NCI-H345 (cell line): ENCODE data around the gene IL2RG.

Source experiments
- DNase-seq: peaks from one replicate; lab custom pipeline; 2025; lab: John Stamatoyannopoulos, UW

IL2RG gene

DNA sequence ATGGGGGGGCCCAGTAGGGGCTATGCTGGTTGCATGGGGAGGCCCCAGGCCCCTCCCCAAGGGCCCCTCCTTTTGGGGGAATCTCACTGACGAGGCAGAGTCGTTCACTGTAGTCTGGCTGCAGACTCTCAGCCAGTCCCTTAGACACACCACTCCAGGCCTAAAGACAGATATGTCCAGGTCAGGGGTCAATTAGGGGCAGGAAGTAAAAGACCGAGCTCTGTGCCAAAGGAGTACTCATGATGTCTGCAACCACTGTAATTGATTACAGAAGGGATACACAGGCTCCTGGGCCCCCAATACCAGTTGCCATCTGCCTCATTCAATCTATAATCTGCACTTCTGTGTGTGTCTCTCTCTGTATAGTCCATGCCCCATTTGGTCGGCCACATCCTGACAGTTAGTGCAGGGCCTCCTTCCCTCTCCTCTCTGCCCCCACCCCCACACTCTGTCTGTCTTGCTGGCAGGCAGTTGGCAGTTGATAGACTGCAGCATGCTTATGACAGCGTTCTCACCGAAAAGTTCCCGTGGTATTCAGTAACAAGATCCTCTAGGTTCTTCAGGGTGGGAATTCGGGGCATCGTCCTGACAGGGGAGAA, 3.5 kb downstream of the IL2RG start:
- DNase-seq, result no peak

GRCh38 chrX:71107245-71107644, 4.1 kb downstream of the IL2RG start:
- no peak for DNase-seq

GRCh38 chrX:71106427-71106826, 5.0 kb downstream of the IL2RG start, which contains the start of gene CXorf65:
Gene CXorf65, minus strand, starts transcription at chrX:71106740. Its CDS starts 184 bp downstream, at chrX:71106556.
- DNase-seq, result no peak

DNA sequence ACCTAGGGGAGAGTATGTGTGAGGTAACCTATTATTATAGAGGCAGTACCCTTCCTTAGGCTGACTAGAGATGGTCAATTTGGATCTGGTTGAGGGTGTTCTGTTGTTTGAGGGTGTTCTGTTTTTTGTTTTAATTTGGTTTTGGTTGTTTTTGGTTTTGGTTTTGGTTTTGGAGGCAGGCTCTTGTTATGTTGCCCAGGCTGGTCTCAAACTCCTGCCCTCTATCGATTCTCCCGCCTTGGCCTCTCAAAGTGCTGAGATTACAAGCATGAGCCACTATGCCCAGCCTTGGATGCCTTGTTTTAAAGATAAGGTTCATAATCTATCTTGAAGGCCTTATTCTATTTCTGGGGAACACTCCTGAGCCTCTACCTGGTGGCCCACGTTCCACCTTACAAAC, 5.7 kb downstream of the IL2RG start:
- DNase-seq, result no peak

- DNase-seq, result no peak
These were observed 8.0 kb downstream of the IL2RG start for GRCh38 chrX:71103110-71103983.

- no peak for DNase-seq
These were observed 9.1 kb downstream of the IL2RG start for GRCh38 chrX:71102292-71102691.

GRCh38 chrX:71100581-71101505, 10.5 kb downstream of the IL2RG start:
- DNase-seq, result no peak

DNA sequence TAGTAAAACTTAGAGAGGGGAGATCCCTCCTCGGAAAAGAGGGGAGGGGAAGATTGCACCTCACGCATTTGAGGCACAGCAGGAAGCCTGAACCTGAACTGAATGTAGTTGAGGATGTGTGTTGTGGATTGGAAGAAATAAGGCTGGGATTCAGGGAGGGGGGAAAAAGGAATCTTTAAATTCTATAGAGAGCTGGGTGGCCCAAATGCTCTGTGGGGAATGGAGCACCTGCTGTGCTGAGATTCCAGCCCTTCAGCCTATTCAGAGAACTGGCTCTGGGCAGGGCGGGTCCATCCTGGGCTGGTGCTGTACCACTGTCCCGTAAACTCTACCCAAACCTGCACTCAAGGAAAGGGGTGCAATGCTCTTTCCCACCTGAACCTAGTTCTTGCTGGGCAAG, 11.6 kb downstream of the IL2RG start:
- DNase-seq, result no peak

- no peak for DNase-seq
These were observed 12.3 kb downstream of the IL2RG start for GRCh38 chrX:71098951-71099506.

DNA sequence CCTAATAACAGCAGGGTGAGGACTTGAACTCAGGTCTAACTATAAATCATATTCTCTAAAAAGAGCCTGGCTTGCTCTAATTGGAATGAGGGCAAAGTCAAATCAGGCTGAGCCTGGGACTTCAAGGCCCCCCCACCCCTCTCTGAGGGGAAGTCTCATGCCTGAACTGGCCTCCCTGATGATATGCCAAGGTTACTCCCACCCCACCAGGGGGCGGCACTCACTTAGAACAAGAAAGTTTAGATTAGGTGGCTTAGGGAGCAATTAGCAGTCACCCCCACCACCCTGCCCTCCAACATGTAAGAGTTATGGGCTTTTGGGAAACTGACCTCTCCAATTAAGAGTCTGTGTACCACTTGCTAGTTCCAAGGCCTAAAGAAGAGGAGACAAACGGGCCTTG, 13.1 kb downstream of the IL2RG start:
- DNase-seq, result no peak

- no peak for DNase-seq
These were observed 14.7 kb downstream of the IL2RG start for GRCh38 chrX:71096760-71097032.

GRCh38 chrX:71095981-71096759, 15.2 kb downstream of the IL2RG start:
- DNase-seq, result peak; percentile 72

DNA sequence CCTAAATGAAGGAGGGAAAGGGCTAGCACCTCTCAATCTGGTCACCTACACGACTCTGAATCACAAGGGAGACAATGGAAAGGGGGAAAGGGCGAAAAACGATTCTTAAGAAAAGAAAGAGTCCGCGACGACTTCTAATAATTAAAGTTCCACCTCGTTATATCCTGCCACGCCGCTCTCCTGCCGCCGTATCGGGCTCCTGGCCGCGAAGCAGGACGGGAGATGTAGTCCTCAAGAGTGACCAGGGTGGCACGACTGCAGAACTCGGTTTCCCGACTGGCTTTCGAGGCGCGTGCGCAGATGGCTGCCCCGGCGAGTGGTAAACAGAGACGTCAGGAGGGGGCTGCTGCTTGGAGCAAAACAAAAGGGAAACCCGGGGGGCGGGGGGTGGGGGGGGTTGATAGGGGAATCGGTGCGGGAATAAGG, 15.8 kb downstream of the IL2RG start, which contains the start of gene FOXO4:
TSS of gene FOXO4 (plus strand) at position 297 of the 426 bp plus-strand sequence. CDS start 678 bp downstream, outside the sequence.
- DNase-seq, result peak; percentile 91

DNA sequence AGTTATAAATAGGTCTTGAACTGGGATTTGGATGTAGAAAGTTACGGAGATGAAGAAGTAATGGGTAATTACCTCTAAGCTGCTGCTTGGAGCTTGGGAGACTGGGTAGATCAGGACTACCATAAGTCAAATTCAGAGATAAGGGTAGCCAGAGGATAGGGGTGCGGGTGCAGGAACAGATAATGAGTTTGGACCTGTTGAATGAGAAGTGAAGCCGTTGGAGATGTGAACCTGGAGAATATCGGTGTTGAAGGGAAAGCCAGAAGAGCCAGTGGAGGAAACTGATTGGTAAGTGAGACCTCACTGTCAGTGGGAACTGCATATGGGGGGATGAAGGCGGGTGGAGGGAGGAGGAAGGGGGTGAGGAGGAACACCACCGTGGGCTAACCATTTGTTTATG, 16.3 kb downstream of the IL2RG start:
- no peak for DNase-seq

GRCh38 chrX:71091263-71091662, 20.1 kb downstream of the IL2RG start:
- DNase-seq, result no peak

GRCh38 chrX:71085900-71086299, 25.5 kb downstream of the IL2RG start:
- no peak for DNase-seq

DNA sequence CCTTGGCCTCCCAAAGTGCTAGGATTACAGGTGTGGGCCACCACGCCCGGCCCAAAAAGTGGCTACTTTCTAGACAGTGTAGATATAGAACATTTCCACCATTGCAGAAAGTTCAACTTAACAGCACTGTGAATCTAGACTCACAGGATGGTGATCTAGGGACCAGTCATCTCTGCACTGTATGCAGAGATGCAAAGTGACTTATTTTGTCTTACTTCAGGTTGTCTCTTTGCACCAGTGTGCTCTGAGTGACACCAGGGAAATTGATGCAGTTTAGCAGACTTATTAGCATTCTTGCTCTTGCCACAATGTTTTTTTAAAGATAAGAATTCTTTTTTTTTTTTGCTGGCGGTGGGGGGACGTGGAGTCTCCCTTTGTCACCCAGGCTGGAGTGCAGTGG, 28.6 kb downstream of the IL2RG start:
- DNase-seq, result no peak

- no peak for DNase-seq
These were observed 29.2 kb downstream of the IL2RG start for GRCh38 chrX:71082124-71082647.

DNA sequence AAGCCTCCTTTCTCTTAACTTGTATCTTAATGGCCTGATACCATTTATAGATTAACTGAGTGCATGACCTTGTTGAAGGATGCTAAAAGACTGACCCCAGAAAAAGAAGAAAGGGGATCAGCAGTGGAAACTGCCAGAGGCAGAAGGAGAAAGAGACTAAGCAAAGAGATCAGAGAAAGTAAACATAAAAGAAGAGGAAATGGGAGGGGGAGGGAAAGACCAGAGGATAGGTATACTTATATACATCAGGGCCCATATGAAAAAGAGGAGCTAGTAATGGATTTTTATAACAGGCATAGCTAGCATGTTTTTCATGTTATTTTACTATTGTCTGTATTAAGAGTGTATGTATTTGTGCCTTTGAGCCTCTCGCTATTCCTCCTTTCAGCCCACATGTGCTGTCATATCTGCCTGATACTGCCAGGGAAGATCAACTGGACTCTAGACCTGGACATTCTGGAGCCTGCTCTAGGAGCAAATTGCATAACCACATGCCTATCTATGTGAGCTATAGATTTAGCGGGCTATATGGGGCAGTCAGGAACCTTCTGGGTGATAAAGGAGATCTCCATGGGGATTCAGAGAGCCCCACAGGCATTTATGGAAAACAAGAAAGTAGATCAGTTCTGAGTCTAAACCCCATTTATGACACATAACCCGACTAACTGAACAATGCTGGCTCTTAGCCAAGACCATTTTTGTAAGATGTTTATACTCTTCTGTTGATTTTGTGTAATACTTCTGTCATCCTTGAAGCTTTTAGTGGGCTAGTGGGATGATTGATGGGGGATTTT, 29.9 kb downstream of the IL2RG start:
- DNase-seq, result no peak

DNA sequence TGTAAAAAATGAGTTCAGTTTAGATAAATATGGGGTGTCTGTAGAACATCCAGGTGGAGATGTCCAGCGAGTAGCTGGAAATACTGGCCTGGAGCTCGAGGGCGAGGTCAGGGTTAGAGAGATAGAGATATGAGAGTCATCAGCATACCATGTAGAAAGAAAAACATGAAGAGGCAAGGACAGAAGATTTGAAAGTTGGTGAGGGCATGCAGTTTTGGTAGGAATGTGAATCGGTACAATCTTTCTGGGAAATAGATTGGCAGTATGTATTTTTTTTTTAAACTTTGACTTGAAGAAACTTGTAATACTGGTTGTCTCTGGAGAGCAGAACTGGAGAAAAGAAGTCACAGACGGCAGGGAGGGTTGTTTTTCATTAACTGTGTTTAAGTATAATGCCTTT, 40.8 kb downstream of the IL2RG start:
- no peak for DNase-seq
